HG03139 (cell line): Measurements from ENCODE around the gene FILIP1L.
"Not testable (repeated sequence)": the region's sequence is repeated elsewhere in the genome, so short reads cannot be mapped to it uniquely, and the experiment has no call there.

ENCODE experiments used
- ATAC-seq: cut with Tn5 transposase; IDR thresholded peaks from one replicate; pipeline ENCODE4 v1.9.1; 2021; ENCODE audit not compliant: unreplicated experiment

Gene FILIP1L

GRCh38 chr3:100099621-100100020 lies 14.7 kb downstream of the FILIP1L start:
- no peak for ATAC-seq

GRCh38 chr3:100098784-100099070 lies 15.6 kb downstream of the FILIP1L start:
- no peak for ATAC-seq

- ATAC-seq: no peak
Measured at GRCh38 chr3:100097919-100098783, 16.1 kb downstream of the FILIP1L start.

- ATAC-seq: no peak
Measured at GRCh38 chr3:100096866-100097265, 17.4 kb downstream of the FILIP1L start.

GRCh38 chr3:100096286-100096685 lies 18.0 kb downstream of the FILIP1L start:
- not testable (repeated sequence) for ATAC-seq

GRCh38 chr3:100093831-100094230 lies 20.5 kb downstream of the FILIP1L start:
- no peak for ATAC-seq

GRCh38 chr3:100090669-100091005 lies 23.7 kb downstream of the FILIP1L start:
- ATAC-seq: no peak

GRCh38 chr3:100089812-100090668 lies 24.3 kb downstream of the FILIP1L start:
- ATAC-seq: peak; percentile 55

GRCh38 chr3:100088735-100089368 lies 25.4 kb downstream of the FILIP1L start:
- no peak for ATAC-seq

GRCh38 chr3:100087198-100087597 lies 27.1 kb downstream of the FILIP1L start:
- peak; percentile 82 for ATAC-seq

- no peak for ATAC-seq
Measured at GRCh38 chr3:100086401-100086800, 27.9 kb downstream of the FILIP1L start.

GRCh38 chr3:100084100-100084806 lies 30.0 kb downstream of the FILIP1L start:
- no peak for ATAC-seq

- no peak for ATAC-seq
Measured at GRCh38 chr3:100083209-100083608, 31.1 kb downstream of the FILIP1L start.

- ATAC-seq: no peak
Measured at GRCh38 chr3:100082714-100083113, 31.6 kb downstream of the FILIP1L start.

- no peak for ATAC-seq
Measured at GRCh38 chr3:100081986-100082692, 32.2 kb downstream of the FILIP1L start.

- ATAC-seq: no peak
Measured at GRCh38 chr3:100081311-100081710, 33.0 kb downstream of the FILIP1L start.

- ATAC-seq: no peak
Measured at GRCh38 chr3:100080573-100080972, 33.7 kb downstream of the FILIP1L start.

GRCh38 chr3:100079328-100079727 lies 35.0 kb downstream of the FILIP1L start:
- no peak for ATAC-seq

GRCh38 chr3:100076731-100077529 lies 37.4 kb downstream of the FILIP1L start:
- ATAC-seq: no peak
